GM18870 (cell line): ENCODE results near the gene SDSL.

ENCODE experiments used
- ATAC-seq: cut with Tn5 transposase; IDR thresholded peaks from one replicate; pipeline ENCODE4 v1.9.1; 2021; ENCODE audit warnings: moderate library complexity; ENCODE audit not compliant: unreplicated experiment

SDSL gene

GRCh38 chr12:113467142-113467501, 44.9 kb downstream of the SDSL start:
- ATAC-seq, result no peak

DNA sequence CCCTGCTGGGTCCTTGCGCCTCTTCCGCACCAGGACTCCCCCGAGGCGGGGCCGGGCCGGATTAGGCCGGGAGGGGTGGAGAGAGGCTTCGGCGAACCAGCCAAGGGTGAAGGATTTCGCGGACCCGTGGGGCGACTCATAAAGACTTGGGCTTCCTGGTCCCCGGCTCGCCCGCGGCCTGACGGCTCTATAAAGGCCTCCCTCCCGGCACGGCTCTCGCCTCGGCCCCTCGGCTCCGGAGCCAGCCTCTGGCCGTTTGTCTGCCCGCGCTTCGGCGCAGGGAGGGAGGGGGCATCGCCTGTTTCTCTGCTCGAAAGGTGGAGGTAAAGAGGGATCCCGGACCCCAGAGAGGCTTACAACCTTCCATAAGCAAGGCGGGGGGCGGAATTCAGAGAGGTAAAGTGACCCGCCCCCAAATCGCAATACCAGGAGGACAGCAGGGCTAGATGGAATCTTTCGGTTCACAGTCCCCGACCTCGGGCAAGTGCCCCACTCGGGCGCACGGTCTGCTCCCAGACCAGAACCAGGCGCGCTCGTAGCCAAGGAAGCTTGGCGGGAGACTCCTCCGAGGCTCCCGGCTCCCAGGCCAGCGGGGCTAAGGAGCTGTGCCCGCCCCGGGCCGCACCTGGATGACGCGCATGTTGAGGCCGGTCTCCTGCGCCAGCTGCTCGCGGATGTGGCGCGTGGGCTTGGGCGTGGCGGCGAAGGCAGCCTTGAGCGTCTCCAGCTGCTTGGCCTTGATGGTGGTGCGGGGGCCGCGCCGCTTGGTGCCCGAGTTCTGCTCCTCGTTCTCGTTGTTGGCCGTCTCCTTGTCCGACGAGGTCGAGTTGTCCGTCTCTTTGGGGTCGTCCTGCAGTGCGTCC, 45.6 kb downstream of the SDSL start:
- ATAC-seq, result no peak

GRCh38 chr12:113468365-113469223, 46.4 kb downstream of the SDSL start:
- no peak for ATAC-seq

GRCh38 chr12:113469224-113469948, 47.2 kb downstream of the SDSL start:
- no peak for ATAC-seq

DNA sequence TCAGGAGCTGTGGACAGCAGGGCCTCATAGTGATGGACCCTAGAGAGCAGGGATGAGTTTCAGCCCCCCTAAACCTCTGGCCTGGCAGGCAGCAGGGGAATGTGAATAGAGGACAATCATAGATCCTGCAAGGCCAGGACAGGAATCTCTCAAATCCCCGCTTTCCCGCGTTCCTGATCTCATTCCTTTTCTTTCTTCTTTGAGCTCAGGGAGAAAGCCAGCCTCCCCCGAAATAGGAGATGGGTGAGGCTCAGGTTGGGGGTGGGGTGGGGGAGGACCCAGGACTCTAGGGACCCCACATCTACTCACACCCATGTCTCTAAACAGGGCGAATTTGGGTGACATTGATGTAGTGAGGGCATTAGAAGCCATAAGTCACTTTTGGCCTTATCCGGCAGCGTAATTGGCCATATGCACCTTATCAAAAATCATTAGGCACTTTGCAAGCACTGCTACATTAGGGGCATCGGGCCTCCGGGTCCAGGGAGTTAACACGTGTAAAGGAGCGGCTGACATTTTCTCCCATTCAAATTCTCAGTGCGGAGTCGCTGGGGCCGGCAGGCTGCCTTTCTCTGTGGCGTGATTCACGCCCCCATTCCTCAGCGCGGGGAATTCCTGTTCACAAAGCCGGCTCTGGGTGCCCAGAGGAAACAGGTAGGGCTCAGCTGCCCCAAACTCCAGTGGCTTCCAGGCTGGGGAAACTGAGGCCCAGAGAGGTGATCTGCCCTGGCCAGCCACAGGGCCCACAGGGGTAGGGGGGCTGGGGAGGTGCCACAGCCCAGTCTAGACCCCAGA, 48.0 kb downstream of the SDSL start:
- no peak for ATAC-seq

- ATAC-seq, result no peak
These were observed 48.9 kb downstream of the SDSL start for GRCh38 chr12:113470871-113471618.

GRCh38 chr12:113471619-113472171, 49.5 kb downstream of the SDSL start, which contains the start of gene LHX5:
TSS of gene LHX5 (minus strand) at chr12:113471871. CDS start at chr12:113471498, 373 bp downstream.
- ATAC-seq, result no peak

DNA sequence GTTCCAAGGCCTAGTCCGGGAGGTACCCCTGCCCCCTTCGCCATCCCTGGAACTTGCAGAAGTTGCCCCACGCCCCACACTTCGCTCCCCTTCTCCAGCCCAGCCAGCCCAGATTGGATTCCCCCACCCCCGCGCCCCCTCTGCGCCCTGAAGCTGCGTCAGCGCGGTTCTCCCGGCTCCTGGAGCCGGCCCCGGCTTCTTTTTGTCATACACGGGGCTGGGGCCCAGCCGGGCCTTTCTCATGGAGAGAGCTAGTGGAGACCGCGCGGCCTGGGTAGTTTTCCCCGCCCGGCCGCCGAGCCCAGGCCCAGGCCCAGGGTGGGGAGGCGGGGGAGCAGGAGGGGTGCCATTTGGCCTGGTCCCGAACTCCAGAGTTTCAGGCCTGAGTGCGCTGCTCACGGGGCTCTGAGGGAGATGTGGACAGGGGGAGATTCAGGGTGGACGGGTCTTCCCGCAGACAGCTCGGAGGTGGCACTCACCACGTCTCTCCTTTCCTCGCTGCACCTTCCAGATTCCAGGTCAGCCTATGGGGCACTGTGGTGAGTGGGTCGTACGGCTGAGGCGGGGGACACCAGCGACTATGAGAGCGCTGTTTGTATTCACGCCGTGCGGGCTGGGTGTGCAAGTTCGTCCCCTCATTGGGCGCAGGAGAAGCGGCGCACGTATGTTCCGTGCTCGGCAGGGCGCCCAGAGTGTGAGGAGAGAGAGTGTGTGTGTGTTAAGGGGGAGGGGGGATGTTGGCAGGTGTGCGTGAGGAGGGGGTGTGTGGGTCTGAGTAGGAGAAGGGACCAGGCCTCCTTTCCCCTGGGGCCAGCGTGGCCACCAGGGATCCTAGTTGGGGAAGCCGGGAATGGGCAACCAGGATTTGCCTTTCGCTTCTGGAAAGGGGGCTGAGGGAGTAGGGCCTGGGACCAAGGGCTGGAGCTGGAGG, 50.3 kb downstream of the SDSL start:
- ATAC-seq, result no peak

GRCh38 chr12:113473400-113473799, 51.2 kb downstream of the SDSL start:
- ATAC-seq, result no peak

DNA sequence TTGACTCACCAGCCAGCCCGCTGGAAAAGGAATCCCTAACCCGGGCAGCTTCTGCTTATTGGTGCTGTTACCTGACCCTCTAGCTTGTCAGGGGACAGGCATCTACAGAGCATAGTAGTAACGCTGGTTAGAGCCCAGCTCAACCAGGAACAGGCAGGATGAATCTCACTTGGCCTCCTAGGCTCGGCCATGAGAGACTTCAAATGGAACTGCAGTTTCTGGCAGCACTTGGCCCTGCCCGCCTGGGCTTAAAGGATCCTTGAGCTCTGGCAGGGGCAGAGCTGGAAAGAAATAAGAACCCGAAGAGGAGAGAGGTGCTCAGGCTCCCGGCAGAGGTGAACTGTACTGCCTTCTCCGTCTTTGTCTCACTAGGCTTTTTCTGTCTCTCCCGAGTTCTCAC, 51.8 kb downstream of the SDSL start:
- ATAC-seq, result no peak

DNA sequence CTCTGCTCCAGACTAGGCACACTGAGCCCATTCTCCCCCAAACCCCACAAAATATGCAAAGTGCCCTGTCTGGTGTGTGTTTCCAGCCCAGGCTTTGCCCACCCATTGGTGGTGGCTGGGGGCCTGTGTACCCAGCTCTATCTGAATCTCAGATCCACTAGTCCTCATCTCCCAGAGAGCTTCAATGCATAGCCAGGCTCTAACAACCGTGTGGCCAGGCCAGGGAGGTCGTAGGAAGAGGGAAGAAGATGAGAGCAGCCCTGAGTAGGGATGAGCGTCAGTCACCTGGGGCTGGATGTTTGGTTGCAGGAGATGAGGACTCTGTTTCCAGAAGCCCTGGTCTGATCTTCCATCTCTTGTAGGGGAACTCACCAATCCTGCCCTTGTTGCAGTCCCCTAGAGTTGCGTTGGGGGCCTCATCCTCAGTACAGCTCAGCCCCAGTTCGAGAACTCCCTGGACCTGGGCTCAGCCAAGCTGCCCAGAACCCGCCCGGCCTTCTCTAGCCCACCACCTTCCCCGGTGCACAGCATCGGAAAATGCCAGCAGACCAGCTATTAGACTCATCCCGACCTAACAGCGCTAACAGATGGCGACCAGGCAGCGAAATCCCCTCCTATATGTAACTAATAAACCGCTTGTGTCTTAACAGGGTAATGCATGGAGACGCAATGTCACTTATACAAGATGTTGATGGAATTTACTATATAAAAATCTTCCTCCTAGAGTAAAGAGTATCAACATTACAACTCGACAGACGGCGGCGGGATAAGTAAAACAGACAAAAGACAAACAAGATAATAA, 52.7 kb downstream of the SDSL start:
- ATAC-seq, result no peak

DNA sequence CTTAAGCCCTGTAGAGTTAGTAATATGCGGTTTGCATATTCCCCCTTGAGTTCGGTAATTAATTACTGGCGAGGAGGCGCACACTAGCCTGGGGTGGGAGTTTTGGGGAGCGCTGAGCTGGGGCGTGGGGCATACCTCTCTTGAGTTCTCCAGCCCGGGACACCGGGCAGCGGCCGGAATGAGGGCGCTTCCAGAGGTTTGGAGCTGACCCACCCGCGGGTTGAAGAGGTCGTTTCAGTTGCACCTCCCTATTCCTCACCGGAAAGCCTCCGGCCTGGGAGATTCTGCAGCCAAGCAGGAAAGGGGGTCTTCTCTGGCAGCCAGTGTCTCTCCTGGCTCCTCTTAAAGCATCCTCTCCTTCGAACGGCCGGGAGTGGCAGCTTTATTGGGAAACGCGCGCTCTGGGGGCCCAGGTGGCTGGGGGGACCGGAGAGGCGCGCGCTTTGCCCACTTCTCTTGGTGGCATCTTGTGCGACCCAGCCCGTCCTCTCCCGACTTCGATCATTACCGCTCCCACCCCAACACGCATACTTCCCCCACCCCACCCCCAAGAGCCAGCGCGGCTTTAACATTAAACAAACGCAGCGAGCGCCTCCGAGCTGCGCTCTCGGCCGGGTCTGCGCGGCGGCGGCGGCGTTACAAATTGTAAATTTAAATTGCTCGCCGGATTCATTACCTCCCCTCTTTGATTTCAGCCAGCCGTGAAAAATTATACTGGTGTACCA, 53.4 kb downstream of the SDSL start:
- no peak for ATAC-seq

DNA sequence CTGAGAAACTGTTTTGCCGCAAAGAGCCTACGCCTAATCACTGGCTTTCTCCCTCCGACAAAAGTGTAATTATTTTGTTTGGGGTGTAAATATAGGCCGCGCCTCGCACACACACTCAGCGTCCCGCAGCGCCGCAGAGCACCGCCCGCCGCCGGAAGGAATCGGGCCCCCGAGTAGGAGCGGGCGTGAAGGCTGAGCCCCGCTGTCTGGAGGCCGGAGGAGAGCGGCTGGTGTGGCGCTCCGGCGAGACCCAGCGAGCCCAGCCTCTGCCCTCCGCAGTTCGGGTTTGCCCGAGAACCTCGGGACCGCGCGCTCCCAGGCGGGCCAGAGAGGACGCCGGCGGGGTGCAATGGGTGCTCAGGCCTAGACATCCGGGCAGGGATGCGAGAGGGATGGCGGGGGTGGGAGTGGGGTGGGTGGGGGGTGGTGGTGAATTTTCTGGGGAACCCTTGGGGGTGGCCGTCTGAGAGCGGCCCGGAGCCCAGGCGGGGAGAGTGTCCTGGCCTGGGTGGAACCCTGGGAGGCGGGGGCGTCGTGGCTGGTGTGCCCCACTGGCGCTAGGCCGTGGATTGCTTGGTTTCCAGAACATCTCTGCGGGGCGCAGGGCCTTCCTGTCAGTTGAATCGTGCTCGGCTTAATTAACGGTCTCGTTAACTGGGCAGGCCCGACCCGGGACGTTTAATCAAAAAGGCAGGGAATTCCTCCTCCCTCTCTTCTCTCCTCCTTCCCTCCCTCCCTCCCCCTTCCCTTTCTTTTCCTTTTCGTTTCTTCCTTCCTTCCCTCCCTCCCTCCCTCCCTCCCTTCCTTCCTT, 54.2 kb downstream of the SDSL start:
- ATAC-seq, result no peak

GRCh38 chr12:113477171-113477841, 55.1 kb downstream of the SDSL start:
- ATAC-seq, result no peak

DNA sequence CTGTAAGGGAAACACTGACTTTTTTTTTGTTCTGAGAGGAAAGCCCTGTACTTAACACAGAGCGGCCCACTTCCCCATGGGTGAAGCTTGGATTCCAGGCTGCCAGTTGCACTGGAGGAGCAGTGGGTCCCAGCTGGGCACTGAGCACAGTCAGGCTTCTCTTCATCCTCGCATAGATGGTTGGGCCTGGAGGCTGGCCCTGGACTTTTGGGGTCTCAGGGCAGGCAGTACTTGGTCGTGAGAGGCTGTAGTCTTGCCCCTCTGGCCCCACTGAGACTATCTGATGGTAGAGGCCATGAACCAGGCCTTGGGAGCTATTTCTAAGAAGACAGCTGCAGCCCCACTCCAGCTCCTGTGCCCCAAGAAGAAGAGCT, 55.6 kb downstream of the SDSL start:
- no peak for ATAC-seq
